RCC 7860 (cell line): ENCODE measurements around the gene DGUOK.

Experiments used
- DNase-seq: peaks from one replicate; pipeline ENCODE4 v3.0.0-alpha.2; 2015; ENCODE audit warnings: low spot score
- FAIRE-seq: peaks from 2 replicates; lab custom pipeline; 2012; peaks lifted over from hg19 to GRCh38; lab: Jason Lieb, UNC

The DGUOK gene

GRCh38 chr2:73993778-73994177, 67.1 kb downstream of the DGUOK start:
- DNase-seq (no peak), FAIRE-seq (no peak)

DNA sequence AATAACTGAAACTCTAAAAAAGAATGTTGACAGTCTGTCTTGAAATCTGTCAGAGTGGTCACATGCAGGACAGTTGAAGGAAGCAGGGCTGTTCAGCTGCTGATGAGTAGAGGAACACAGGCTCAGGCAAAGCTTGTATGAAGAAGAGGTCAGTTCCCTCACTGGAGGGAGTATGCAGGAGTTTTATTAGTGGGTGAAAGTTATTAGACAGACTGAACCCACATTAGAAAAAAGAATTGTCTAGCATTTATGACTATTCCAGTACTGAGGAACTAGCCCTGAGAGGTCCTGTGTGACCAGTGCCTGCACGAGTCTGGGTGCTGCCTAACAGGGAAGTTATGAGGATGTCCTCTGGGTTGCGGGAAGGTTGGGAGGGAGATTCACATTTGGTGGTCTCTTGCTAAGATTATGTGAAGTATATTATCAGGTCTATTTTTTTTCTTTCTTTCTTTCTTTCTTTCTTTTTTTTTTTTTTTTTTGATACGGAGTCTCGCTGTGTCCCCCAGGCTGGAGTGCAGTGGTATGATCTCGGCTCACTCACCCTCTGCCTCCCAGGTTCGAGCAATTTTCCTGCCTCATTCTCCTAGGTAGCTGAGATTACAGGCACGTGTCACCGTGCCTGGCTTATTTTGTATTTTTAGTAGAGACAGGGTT, 67.6 kb downstream of the DGUOK start:
- DNase-seq, result no peak
- no peak for FAIRE-seq

- DNase-seq (no peak), FAIRE-seq (no peak)
Observed at GRCh38 chr2:73995810-73996209, 69.1 kb downstream of the DGUOK start.

GRCh38 chr2:73997813-73998212, 71.1 kb downstream of the DGUOK start:
- FAIRE-seq, result no peak
- DNase-seq, result no peak

DNA sequence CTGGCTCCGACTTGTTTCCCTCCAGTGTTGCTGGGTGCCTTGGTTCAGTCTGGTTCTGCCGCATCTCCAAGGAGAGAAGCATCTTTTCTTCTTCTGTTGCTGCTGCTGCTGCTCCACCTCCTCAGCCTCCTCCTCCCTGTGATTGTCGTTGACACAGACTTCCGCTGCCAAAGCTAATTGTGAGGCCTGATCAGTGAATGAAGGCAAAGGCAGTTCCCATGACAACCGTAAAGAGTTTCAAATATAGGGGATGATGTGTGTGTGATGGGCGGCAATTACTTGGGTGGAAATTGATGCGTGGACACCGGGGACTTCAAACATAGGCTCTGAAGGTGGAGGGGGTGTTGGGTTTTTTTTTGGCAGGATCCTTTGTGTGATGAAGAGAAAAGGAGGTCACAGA, 71.8 kb downstream of the DGUOK start:
- no peak for FAIRE-seq

DNA sequence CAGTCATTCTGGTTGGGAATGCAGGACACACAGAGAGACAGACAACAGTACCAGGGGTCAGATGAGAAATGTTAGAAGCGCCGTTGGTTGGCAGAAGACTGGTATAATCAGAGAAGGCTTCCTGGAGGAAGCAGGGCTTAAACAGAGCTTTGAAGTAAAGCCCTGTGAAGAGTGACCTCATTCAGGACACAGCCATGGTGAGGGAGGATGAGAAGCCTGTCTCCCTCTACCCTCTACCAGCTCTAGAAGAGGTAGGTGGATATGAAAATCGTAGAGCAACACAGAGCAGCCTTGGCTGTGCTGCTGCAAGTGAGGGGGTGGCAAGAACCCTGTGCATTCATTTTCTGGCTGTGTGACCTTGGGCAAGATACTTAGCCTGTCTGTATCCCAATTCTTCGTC, 72.3 kb downstream of the DGUOK start:
- DNase-seq (no peak), FAIRE-seq (no peak)

More for the DNA sequence above, 71.8 kb downstream of the DGUOK start:
- no peak for DNase-seq

- FAIRE-seq (no peak), DNase-seq (peak; percentile 36)
Observed at GRCh38 chr2:73999881-74000597, 73.4 kb downstream of the DGUOK start.

DNA sequence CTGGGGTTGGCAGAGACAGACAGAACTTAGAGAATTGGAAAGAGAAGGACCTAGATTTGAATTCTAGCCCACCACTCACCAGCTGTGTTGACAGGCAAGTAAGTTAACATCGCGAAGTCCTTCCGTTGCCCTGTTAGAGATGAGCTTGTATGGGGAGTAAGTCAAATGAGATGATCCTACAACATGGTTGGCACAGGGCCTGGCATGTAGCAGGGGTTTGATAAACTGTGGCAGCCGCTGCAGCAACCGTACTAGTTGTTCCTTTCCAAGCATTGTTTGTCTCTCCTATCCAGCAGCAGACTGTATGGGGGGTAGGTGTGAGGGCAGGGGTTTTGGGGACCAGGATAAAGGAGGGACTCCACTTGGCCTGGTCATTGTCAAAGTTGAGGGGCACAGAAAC, 74.0 kb downstream of the DGUOK start:
- no peak for DNase-seq
- FAIRE-seq, result no peak

DNA sequence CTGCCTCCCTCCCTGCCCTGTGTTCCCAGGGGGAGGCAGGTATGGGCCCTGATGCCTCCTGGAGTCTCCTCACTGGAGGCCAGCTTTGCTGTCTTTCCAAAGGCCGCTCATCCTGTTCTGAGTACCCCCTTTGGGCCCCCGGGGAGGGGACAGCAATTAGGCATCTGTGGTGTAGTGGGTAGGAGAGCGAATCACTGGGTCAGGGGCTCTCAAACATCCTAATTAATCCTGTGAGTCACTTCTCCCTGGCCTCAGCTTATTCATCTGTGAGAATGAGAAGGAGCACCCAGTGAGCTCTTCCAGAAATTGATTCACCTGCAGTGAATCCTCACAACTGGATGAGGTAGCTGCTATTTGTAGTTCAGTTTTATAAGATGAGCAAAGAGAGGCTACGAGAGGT, 74.4 kb downstream of the DGUOK start:
- DNase-seq, result peak; percentile 29
- FAIRE-seq, result no peak

DNA sequence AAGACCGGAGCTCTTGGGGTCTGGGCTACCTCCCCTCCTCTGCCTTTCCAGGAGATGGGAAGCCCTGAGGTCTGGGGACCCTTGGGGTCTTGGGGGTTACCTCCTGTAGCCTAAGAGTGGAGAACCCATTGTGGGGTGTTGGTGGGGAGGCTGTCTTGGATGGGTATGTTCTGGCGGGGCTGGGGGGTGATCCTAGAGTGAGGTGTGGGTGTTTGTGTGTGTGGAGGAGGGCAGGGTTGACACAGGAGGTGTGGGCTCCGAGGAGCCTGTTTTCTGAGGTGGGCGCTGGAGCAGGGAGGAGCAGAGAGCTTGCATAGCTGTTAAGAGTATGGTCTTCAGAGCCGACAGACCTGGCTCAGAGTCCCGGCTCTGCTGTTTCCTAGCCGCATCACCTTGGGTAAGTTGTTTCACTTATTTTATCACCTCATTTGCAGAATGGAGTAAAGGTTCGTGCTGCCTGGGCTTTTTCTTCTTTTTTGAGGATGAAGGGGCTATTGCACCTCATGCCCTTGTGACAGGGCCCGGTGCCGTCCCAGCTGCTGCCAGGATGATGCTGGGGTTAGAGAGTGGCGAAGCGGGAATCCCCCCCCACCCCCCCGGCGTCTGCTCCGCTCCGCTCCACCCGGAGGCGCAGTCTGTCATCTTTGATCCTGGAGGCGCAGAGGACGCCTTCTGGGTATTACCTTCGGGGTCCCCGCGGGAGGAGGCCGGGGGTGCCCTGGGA, 75.3 kb downstream of the DGUOK start:
- FAIRE-seq (no peak), DNase-seq (no peak)

DNA sequence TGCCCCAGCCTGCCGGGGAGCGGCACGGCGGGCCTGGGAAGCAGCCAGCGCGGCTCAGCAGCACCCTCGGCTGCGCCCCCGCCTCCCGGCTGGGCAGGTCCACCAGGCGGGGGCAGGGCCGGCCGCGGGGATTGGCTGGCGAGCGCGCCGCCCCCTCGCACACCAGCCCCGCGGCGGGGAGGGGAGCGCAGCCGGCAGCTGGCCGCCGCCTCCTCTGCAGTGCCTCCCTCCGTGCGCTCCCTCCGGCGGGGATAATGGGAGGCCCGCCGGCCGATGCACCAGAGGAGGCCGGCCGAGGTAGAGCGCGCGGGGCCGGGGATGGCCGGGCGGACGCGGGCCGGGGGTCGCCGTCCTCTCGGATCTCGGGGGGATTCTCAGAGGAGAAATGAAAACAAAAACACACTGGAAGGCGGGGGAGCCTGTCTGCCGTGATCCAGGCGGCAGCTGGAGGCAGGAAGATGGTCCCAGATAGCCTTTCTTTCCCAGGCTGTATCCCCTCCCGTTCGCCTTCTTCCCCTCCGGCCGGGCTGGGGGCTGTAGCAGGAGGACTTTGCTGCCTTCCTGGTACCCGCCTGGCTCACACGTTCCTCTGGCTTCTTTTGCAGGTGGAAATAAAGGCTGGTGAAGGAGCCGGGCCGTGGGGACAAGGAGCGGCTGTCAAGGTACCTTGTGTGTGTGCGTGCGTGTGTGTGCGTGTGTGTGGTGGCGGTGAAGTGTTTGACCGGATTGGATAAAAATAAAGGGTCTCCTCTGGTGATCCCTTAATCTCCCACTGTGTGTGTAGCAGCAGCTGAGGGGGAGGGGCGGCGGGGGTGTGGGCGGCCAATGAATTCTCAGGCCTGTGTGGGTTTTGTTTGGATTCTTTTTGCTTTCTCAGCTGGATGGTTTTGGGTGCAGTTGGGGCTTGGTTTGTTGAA, 76.1 kb downstream of the DGUOK start:
- no peak for FAIRE-seq

GRCh38 chr2:74003494-74004211, 77.0 kb downstream of the DGUOK start:
- FAIRE-seq, result no peak
- no peak for DNase-seq

More for the DNA sequence above, 76.1 kb downstream of the DGUOK start:
- no peak for DNase-seq

- DNase-seq, result no peak
- no peak for FAIRE-seq
Observed at GRCh38 chr2:74004212-74005182, 77.8 kb downstream of the DGUOK start.

DNA sequence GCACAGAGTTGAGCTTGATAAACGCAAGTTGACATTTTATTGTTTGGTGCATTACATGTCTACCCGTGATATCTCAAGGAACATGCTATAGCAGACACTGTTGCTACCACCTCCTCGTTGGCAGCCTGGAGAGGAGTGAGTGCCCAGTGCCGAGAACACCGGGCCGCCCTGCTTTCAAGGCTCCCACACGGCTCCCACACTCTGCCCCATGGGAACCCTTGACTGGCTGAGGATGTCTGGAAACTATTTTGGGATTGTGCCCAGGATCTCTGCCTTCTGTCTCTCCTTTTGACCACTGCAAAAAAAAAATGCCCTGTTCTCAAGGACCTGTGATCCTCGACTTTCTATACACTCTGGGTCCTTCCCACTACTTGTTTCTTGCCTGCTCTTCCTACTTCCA, 79.1 kb downstream of the DGUOK start:
- DNase-seq, result no peak
- FAIRE-seq, result no peak

DNA sequence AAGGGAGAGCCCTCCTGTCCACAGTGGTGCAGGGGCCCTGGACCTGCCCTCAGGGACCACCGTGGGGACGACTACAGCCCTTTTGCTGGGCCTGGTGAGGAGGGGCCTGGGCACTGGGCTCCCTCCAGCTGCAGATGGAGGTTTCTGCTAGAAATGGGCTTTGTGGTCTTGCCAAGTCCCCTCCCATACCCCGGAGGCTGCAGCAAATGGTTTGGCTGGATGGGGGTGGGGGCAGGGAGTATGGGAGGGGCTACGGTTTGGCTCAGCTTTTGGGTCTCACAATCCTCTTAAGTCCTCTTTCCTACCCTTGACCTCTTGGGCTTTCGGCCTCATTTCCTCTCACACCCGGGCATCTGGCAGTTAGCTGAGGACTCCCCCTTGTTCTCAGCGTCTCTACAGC, 79.8 kb downstream of the DGUOK start:
- FAIRE-seq (no peak), DNase-seq (no peak)

GRCh38 chr2:74007121-74007520, 80.4 kb downstream of the DGUOK start:
- FAIRE-seq, result no peak
- DNase-seq, result no peak

DNA sequence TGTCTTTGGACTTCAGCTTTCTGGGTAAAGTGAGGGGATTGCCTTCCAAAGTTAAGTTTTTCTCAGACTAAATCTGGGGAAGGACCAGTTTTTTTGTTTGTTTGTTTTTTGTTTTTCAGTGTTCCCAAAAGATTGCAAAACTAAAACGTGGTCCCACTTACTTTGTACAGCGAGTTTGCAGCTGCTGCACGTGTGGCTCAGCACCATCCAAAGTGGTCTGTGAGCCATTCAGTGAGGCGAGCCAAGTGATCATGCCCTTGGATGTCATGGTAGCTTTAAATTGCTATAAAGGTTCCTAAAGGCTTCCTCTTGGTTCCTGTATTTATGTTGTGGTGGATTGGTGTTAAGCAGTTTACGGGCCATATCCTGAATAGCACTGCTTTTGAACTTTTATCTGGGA, 81.0 kb downstream of the DGUOK start:
- no peak for FAIRE-seq
- no peak for DNase-seq
